ENCODE measurements around the gene AAK1.

Gene AAK1

GRCh38 chr2:69529480-69529879, 114.1 kb downstream of the AAK1 start:
- no peak for DNase-seq

- DNase-seq = no peak
Measured at GRCh38 chr2:69525261-69525660, 118.3 kb downstream of the AAK1 start.

- DNase-seq = no peak
Measured at GRCh38 chr2:69524799-69525198, 118.7 kb downstream of the AAK1 start.

GRCh38 chr2:69521747-69522146, 121.8 kb downstream of the AAK1 start:
- DNase-seq = no peak

- no peak for DNase-seq
Measured at GRCh38 chr2:69518841-69519240, 124.7 kb downstream of the AAK1 start.

- no peak for DNase-seq
Measured at GRCh38 chr2:69517410-69517809, 126.1 kb downstream of the AAK1 start.

GRCh38 chr2:69514819-69515218, 128.7 kb downstream of the AAK1 start:
- no peak for DNase-seq

- no peak for DNase-seq
Measured at GRCh38 chr2:69514406-69514805, 129.1 kb downstream of the AAK1 start.

- DNase-seq = no peak
Measured at GRCh38 chr2:69512446-69512845, 131.1 kb downstream of the AAK1 start.

GRCh38 chr2:69510204-69510603, 133.3 kb downstream of the AAK1 start:
- DNase-seq = no peak

GRCh38 chr2:69509750-69510140, 133.8 kb downstream of the AAK1 start:
- DNase-seq = no peak

- no peak for DNase-seq
Measured at GRCh38 chr2:69509011-69509749, 134.4 kb downstream of the AAK1 start.

GRCh38 chr2:69505710-69506109, 137.8 kb downstream of the AAK1 start:
- DNase-seq = no peak

- no peak for DNase-seq
Measured at GRCh38 chr2:69501301-69501700, 142.2 kb downstream of the AAK1 start.

- peak in 1 of 2 experiments; percentile 25 for DNase-seq
Measured at GRCh38 chr2:69499966-69500365, 143.6 kb downstream of the AAK1 start.

- no peak for DNase-seq
Measured at GRCh38 chr2:69499242-69499641, 144.3 kb downstream of the AAK1 start.

GRCh38 chr2:69495861-69496260, 147.7 kb downstream of the AAK1 start:
- DNase-seq = no peak

- DNase-seq = no peak
Measured at GRCh38 chr2:69495008-69495407, 148.5 kb downstream of the AAK1 start.

GRCh38 chr2:69494126-69494525, 149.4 kb downstream of the AAK1 start:
- DNase-seq = no peak

GRCh38 chr2:69493268-69493667, 150.3 kb downstream of the AAK1 start:
- no peak for DNase-seq

- DNase-seq = no peak
Measured at GRCh38 chr2:69491864-69492263, 151.7 kb downstream of the AAK1 start.

- no peak for DNase-seq
Measured at GRCh38 chr2:69490486-69490885, 153.1 kb downstream of the AAK1 start.

GRCh38 chr2:69489793-69490192, 153.7 kb downstream of the AAK1 start:
- no peak for DNase-seq

GRCh38 chr2:69483696-69484095, 159.8 kb downstream of the AAK1 start:
- no peak for DNase-seq

- DNase-seq = no peak
Measured at GRCh38 chr2:69483024-69483423, 160.5 kb downstream of the AAK1 start.
